Activated naive CD8-positive, alpha-beta T cell treated with anti-CD3 and anti-CD28 coated beads, Interleukin-2, amount 10 ng/mL, durations not matched to agents 7 days and 5 days (primary cell): ENCODE measurements around the gene MGST3. TPM values are rescaled to one million over a fixed set of nuclear protein-coding genes. Genes with fewer than 3 reads are reported as not detected.
A peak's percentile ranks its signal among the peaks of the same experiment; 100 is the strongest.
"Not testable (repeated sequence)": the region's sequence is repeated elsewhere in the genome, so short reads cannot be mapped to it uniquely, and the experiment has no call there.

Experiments used
- ATAC-seq: fragments of 150-1000 bp; cut with Tn5 transposase; one replicate; pipeline ENCODE4 v1.10.0; 2021; ENCODE audit warnings: low read depth, moderate library complexity
- POLR2A ChIA-PET: fragments of 350-600 bp; sonication (Branson Sonifier 250); formaldehyde crosslinking; loops from one replicate; lab custom pipeline; 2021; ENCODE audit warnings: antibody characterized with exemption; lab: Charles Lee
- DNase-seq: peaks from one replicate; pipeline ENCODE4 v3.0.0; 2021
- H3K27ac Mint-ChIP-seq: one replicate; pipeline ENCODE4 v1.8.0; 2022; ENCODE audit warnings: mild to moderate bottlenecking, mixed read lengths
- H3K27me3 Mint-ChIP-seq: one replicate; pipeline ENCODE4 v1.8.0; 2022; ENCODE audit warnings: mild to moderate bottlenecking, moderate library complexity, mixed read lengths
- H3K36me3 Mint-ChIP-seq: one replicate; pipeline ENCODE4 v1.8.0; 2021; ENCODE audit warnings: mild to moderate bottlenecking, mixed read lengths
- H3K4me1 Mint-ChIP-seq: one replicate; pipeline ENCODE4 v1.8.0; 2021; ENCODE audit warnings: mixed read lengths
- H3K4me3 Mint-ChIP-seq: one replicate; pipeline ENCODE4 v1.8.0; 2022; ENCODE audit warnings: mild to moderate bottlenecking, moderate library complexity, mixed read lengths
- H3K9me3 Mint-ChIP-seq: one replicate; pipeline ENCODE4 v1.8.0; 2021; ENCODE audit warnings: mixed read lengths
- total RNA-seq, 2 experiments: library from RNA; stranded (reverse); gene quantifications; one replicate each; pipeline ENCODE4 v1.2.3, GENCODE V29; 2021

MGST3 gene
- 10 to 100 TPM; 61.1 to 62.3 TPM for total RNA-seq

DNA sequence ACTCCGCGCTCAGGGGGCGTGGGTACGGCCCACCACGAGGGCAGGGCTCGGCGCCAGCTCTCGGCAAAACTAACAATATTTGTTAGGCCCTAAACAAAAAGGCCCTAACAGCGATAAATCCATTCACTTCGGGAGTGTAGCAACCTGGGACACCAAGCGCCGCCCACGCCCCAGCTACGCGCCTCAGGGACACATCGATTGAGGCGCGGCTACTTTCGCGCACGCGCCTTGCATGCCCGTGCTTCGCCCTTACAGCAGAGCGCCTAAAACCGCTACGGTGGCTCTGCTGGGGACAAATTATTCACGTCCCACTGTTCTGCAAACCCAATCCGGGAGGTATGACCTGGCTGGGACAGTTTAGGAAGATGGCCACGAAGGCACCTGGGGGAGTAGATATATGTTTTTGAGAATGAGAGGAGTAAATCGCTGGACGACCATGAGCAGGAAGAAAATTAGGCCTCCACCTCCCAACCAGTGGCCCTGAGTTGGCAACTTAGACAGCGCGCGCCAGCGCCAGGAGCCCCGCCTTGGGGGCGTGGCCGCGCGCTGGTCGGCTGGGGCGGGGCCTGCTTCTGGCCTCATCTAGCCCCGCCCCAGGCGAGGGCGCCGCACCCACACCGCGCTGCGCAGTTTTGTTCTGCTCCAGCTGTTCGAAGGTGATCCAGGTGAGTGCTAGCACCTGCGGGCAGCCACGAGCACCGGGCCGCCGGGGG, at the start of gene MGST3:
TSS of gene MGST3 (plus strand) at position 606 of the 713 bp plus-strand sequence. CDS start 18,614 bp downstream, outside the sequence.
- ATAC-seq (peak; percentile 91), DNase-seq (peak; percentile 95)
- H3K36me3 Mint-ChIP-seq: no peaks in the 10 kb centered on the region
- H3K4me3 Mint-ChIP-seq: no peak within 1 kb of the TSS
- H3K4me1 Mint-ChIP-seq: peaks cover 11% of the 10 kb centered on the region
- H3K27ac Mint-ChIP-seq: peak within 1 kb of the TSS; percentile 65
- no peaks in the 10 kb centered on the region for H3K9me3 Mint-ChIP-seq
- POLR2A ChIA-PET: interaction anchor here (1.0 to 2.3 kb wide), 5 partner anchors 9 to 138 kb away, joined by 3 to 11 read pairs (median 3); partner anchors contain the start of genes ALDH9A1 and TMCO1
- peaks cover 2% of the 10 kb centered on the region for H3K27me3 Mint-ChIP-seq

DNA sequence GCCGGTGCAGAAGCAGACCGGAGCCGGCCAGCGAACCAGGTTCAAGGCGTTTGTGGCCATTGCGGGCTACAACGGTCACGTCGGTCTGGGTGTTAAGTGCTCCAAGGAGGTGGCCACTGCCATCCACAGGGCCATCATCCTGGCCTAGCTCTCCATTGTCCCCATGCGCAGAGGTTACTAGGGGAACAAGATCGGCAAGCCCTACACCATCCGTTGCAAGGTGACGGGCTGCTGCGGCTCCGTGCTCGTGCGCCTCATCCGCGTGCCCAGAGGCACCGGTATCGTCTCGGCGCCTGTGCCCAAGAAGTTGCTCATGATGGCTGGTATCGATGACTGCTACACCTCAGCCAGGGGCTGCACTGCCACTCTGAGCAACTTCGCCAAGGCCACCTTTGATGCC, 49.1 kb upstream of the MGST3 start:
- POLR2A ChIA-PET: no interaction called here
- Mint-ChIP-seq H3K36me3 (no peaks in the 10 kb centered on the region), H3K9me3 (no peaks in the 10 kb centered on the region), H3K4me3 (no peak overlapping the region), H3K27ac (no peak overlapping the region), H3K4me1 (no peaks in the 10 kb centered on the region), H3K27me3 (peaks cover 23% of the 10 kb centered on the region)
- ATAC-seq: no peak
- DNase-seq: no peak

DNA sequence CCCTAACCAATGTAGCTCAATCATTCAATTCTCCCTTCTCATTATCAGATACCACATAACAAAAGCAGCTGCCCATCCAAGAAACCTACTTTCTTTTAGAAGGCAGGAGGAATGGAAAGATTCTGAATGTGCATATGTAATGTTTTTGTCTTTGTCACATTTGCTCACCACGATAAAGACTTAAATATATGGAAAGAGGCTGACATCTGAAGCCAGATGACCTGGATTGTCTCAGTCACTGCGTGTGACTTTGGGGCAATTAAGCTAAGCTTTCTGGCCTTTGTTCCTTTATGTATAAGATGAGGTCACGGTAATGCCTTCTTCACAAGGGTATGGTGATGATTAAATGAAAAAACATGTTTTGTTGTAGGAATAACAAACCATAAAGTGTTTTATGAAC, 44.6 kb upstream of the MGST3 start:
- POLR2A ChIA-PET: no interaction called here
- Mint-ChIP-seq H3K27ac (no peak overlapping the region), H3K9me3 (no peaks in the 10 kb centered on the region), H3K4me3 (no peak overlapping the region), H3K27me3 (peaks cover 53% of the 10 kb centered on the region), H3K36me3 (no peaks in the 10 kb centered on the region), H3K4me1 (no peaks in the 10 kb centered on the region)
- no peak for ATAC-seq
- no peak for DNase-seq

DNA sequence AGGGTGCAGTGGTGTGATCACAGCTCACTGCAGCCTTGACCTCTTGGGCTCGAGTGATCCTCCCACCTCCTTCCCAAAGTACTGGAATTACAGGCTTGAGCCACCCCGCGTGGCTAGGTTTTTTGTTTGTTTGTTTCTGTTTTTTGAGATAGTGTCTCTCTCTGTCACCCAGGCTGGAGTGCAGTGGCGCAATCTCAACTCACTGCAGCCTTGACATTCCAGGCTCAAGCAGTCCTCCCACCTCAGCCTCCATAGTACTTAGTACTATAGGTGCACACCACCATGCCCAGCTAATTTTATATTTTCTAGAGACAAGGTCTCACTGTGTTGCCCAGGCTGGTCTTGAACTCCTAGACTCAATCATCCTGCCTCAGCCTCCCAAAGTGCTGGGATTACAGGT, 39.6 kb upstream of the MGST3 start:
- H3K27ac Mint-ChIP-seq, ATAC-seq: not testable (repeated sequence)
- H3K27me3 Mint-ChIP-seq: peaks cover 79% of the 10 kb centered on the region

DNA sequence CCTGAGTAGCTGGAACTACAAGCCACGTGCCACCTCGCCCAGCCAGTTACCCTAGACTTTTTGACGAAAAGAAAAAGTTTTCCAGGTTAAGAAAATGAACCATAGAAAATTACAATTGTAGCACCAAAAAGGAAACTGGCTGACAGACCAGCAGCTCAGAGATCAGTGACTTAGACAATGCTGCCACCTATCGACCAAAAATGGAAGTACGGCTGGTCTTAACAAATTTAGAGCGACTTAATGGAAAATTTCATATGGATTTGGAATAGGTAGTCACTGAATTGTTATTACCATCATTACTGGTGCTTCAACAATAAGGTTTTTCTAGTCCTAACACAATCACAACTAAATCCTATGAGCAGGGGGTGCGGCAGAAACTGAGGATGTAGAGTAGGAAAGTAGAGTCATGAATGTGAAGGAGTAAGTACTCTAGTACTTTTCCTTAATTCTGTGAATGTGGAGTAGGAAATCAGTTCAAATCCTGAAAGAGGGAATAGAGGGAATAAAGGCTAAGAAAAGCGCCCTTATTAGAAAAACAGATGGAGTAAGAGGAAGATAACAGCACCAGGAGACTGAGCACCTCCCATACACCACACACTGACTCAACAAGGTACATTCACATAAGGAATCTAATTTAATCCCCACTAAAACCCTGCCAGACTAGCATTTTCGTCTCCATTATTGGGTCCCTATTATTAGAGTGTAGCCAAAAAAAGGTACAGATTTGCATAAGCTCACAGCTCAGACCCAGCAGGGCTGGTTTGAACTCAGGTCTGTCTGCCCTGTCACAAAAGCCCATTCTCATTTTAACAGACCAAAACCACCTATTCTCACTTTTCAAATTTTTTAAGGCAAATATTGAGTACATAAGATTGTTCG, 37.9 kb upstream of the MGST3 start:
- H3K9me3 Mint-ChIP-seq: no peaks in the 10 kb centered on the region
- peaks cover 76% of the 10 kb centered on the region for H3K27me3 Mint-ChIP-seq
- H3K4me1 Mint-ChIP-seq: peaks cover 12% of the 10 kb centered on the region
- DNase-seq: peak; percentile 45
- H3K4me3 Mint-ChIP-seq: no peak overlapping the region
- POLR2A ChIA-PET: interaction anchor here (1.0 kb wide), 1 partner anchor 201 kb away, joined by 3 read pairs; no protein-coding TSS in a partner anchor
- H3K36me3 Mint-ChIP-seq: no peaks in the 10 kb centered on the region
- ATAC-seq: no peak
- H3K27ac Mint-ChIP-seq: no peak overlapping the region

More for the DNA sequence above, 39.6 kb upstream of the MGST3 start:
- POLR2A ChIA-PET: interaction anchor here (0.7 kb wide), 1 partner anchor 324 kb away, joined by 3 read pairs; no protein-coding TSS in a partner anchor
- not testable (repeated sequence) for H3K9me3 Mint-ChIP-seq, H3K36me3 Mint-ChIP-seq, H3K4me1 Mint-ChIP-seq, H3K4me3 Mint-ChIP-seq, DNase-seq

DNA sequence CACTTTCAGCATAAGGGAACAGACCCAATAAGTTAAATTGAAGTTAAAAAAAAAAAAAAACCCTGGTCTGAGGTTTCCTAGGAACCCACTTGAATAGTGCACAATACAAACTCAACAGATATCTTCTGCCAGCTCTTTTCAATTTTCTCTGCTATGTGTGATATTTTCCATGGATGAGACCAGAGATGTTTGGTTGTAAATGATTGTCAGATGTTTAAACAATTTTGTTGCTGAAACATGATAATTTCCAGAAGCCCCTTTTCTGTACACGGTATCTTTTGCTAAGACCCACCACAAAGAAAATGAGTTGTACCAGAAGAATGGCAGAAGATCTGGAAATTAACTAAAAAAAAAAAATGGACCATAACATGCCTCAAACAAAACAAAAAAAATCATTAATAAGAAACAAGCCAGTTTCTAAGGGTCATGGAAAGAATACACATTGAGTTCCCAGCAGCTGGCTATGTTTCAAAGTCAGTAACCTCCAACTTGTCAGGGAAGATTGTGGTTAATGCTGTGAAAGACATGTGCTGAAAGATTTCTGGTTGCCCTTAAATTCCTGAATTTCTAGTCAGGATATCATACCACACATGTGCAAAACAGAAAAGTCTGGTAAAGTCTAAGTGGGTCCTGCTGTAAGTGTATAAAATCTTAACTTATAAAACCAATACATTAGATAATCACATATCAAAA, 35.6 kb upstream of the MGST3 start:
- Mint-ChIP-seq H3K9me3 (no peaks in the 10 kb centered on the region), H3K4me3 (no peak overlapping the region), H3K36me3 (no peaks in the 10 kb centered on the region), H3K27ac (no peak overlapping the region), H3K27me3 (peaks cover 59% of the 10 kb centered on the region), H3K4me1 (peaks cover 19% of the 10 kb centered on the region)
- no peak for ATAC-seq
- DNase-seq: no peak
- POLR2A ChIA-PET: no interaction called here

DNA sequence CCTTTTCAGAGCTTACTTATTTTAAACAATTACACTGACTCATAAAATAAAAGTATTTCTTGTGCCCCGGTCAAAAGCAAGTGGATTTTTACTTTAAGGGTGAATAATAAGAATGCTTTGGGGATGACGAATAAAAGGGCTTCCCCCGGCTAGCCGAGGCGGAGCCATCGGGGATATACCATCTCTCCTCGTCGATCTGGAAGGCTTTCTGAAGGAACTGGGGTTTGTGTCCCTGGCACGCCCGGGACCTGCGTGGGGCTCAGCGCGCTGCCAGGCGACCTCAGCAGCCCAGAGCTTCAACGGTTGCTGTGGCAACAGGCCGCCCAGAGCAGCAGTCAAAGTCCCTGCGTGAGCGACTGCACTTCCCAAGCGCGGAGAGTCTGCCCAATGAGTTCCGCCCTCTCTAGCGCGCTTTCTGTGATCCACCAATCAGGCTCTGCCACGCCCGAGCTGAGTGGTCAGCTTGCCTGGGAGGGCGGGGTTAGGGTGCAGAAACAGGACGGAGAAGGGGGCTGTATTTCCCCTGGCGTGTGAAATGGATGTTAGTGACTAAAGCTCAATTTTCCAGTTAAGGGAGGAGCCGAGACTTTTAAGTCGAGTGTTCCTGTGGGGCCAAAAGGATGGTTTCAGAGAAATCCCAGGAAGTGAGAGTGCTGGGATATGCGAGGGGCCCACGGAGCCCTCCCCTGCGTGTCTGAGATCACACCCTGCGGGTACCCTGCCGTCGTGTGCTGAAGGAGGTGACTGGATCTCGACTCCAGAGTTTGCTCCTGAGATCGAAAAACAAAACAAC, 33.0 kb upstream of the MGST3 start:
- POLR2A ChIA-PET: interaction anchor here (1.0 to 1.8 kb wide), 3 partner anchors 33 to 171 kb away, joined by 3 to 4 read pairs (median 4); partner anchors contain the start of genes ALDH9A1, MGST3 and TMCO1
- H3K4me3 Mint-ChIP-seq: peak overlapping the region; percentile 89

DNA sequence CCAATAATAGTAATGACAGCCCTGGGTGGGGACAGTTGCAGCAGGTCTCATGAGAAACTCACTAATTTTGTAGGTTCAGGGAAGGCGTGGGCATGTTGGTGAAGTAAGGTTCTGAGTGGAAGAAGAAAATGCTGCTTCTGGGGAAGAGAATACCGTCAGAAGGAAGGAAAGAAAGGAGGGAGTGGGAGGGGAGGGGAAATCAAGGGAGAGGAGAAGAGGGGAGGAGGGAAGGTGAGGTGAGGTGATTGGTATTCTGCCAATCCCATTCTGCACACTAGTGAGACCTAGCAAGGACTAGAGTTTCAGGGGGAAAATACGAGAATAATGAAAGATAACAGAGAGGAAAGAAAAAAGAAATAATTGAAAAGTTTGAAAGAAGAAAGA, 32.4 kb upstream of the MGST3 start:
- POLR2A ChIA-PET: interaction anchor here (1.0 to 1.8 kb wide), 3 partner anchors 32 to 170 kb away, joined by 3 to 4 read pairs (median 4); partner anchors contain the start of genes ALDH9A1, MGST3 and TMCO1
- ATAC-seq (no peak), DNase-seq (no peak)
- peak overlapping the region; percentile 86 for H3K27ac Mint-ChIP-seq
- no peaks in the 10 kb centered on the region for H3K36me3 Mint-ChIP-seq
- peaks cover 35% of the 10 kb centered on the region for H3K27me3 Mint-ChIP-seq
- peaks cover 20% of the 10 kb centered on the region for H3K4me1 Mint-ChIP-seq
- no peaks in the 10 kb centered on the region for H3K9me3 Mint-ChIP-seq
- H3K4me3 Mint-ChIP-seq: peak overlapping the region; percentile 89

More for the DNA sequence above, 33.0 kb upstream of the MGST3 start:
- Mint-ChIP-seq H3K36me3 (no peaks in the 10 kb centered on the region), H3K27ac (peak overlapping the region; percentile 86), H3K4me1 (peaks cover 20% of the 10 kb centered on the region), H3K9me3 (no peaks in the 10 kb centered on the region), H3K27me3 (peaks cover 41% of the 10 kb centered on the region)
- peak; percentile 99 for ATAC-seq
- peak; percentile 91 for DNase-seq

DNA sequence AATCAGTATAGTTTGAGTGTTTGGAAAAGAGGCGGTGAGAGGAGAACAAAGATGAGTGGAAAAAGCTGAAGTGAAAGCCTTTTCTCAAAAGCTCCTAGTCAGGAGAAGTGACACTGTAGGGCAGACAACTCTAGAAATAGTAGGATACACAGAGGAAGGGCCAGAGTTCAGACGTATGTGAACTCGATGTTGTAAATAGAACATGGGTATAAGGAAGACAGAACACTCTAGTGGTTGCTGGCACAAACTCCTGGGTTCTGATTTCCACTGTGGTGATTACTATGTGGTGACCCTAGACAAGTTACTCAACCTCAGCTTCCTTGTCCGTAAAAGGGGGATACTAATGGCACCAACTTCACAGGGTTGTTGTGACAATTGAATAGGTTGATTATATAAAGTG, 30.2 kb upstream of the MGST3 start:
- Mint-ChIP-seq H3K27me3 (peaks cover 21% of the 10 kb centered on the region), H3K36me3 (no peaks in the 10 kb centered on the region), H3K4me1 (peaks cover 20% of the 10 kb centered on the region), H3K27ac (no peak overlapping the region), H3K4me3 (no peak overlapping the region), H3K9me3 (no peaks in the 10 kb centered on the region)
- ATAC-seq (no peak), DNase-seq (no peak)
- POLR2A ChIA-PET: interaction anchor here (1.9 kb wide), 1 partner anchor 168 kb away, joined by 5 read pairs; the partner anchor contains the start of gene TMCO1

DNA sequence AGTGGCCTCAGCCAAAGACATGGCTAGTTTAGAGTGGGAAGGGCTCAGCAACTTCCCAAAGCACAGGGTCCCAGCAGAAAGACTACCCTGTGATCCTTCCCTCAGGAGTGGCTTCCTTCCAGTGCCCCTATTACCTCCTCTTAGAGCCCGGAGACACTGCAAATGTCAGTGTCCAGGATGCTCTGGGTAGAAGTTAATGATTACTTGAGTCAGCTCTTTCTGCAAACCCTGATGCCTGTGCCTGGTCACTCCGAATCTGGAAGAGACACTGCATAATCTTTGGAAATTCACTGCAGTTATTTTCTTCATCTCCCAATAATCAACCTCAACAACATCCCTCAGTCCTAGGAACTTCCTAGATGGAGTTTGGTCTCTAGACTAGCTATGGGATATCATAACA, 27.2 kb upstream of the MGST3 start:
- Mint-ChIP-seq H3K36me3 (no peaks in the 10 kb centered on the region), H3K27me3 (peaks cover 12% of the 10 kb centered on the region), H3K9me3 (no peaks in the 10 kb centered on the region), H3K4me1 (peaks cover 5% of the 10 kb centered on the region), H3K4me3 (no peak overlapping the region), H3K27ac (no peak overlapping the region)
- no peak for ATAC-seq
- POLR2A ChIA-PET: no interaction called here
- no peak for DNase-seq

DNA sequence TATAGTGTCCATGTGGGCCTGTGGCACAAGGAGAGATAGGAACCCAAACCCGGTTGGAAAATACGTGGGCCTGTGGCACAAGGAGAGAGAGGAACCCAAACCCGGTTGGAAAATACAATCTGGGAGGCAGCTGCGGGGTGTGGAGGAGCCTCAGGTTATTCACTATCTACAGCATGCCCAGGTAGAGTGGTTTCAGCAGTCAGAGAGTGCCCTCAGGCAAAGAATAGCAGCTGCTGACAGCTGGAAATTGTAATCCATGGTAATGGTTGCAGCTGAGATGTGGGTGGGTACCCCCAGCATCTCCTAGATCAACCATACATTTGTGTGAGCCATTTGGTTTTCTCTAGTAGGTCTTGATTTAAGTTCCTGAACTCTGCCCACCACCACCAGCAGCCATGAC, 25.8 kb upstream of the MGST3 start:
- H3K9me3 Mint-ChIP-seq: no peaks in the 10 kb centered on the region
- POLR2A ChIA-PET: no interaction called here
- no peak overlapping the region for H3K27ac Mint-ChIP-seq
- DNase-seq (no peak), ATAC-seq (no peak)
- H3K27me3 Mint-ChIP-seq: peaks cover 10% of the 10 kb centered on the region
- no peaks in the 10 kb centered on the region for H3K36me3 Mint-ChIP-seq
- H3K4me3 Mint-ChIP-seq: no peak overlapping the region
- peaks cover 4% of the 10 kb centered on the region for H3K4me1 Mint-ChIP-seq

DNA sequence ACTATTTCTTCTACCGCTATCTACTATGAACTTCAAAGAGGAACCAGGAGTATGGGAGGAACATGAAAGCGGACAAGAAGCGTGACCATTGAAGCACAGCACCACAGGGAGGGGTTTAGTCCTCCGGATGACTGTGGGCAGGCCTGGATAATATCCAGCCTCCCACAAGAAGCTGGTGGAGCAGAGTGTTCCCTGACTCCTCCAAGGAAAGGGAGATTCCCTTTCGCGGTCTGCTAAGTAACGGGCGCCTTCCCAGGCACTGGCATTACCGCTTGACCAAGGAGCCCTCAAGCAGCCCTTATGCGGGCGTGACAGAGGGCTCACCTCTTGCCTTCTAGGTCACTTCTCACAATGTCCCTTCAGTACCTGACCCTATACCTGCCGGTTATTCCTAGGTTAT, 24.4 kb upstream of the MGST3 start:
- H3K27me3 Mint-ChIP-seq: peaks cover 17% of the 10 kb centered on the region
- ATAC-seq, DNase-seq, H3K36me3 Mint-ChIP-seq, H3K4me3 Mint-ChIP-seq, H3K27ac Mint-ChIP-seq, H3K4me1 Mint-ChIP-seq, H3K9me3 Mint-ChIP-seq, POLR2A ChIA-PET: not testable (repeated sequence)
